SH-SY5Y (cell line): ENCODE data around the gene ZNRF3.

Source experiments
- GATA2 ChIP-seq: IDR thresholded peaks from 2 replicates; pipeline ENCODE4 v1.6.1; 2011; ENCODE audit warnings: mild to moderate bottlenecking, low read depth, low read length
- GATA3 ChIP-seq: IDR thresholded peaks from 2 replicates; pipeline ENCODE4 v1.6.1; 2011; ENCODE audit warnings: low read depth, mild to moderate bottlenecking, low read length, moderate library complexity

GRCh38 chr22:29028468-29028867, 145.1 kb downstream of the ZNRF3 start:
- TF ChIP-seq GATA2, result no peak
- no peak for TF ChIP-seq GATA3
